HepG2 (cell line): Measurements from ENCODE around the gene OSR1. TPM values are rescaled to one million over a fixed set of nuclear protein-coding genes. Genes with fewer than 3 reads are reported as not detected.

Source experiments
- AHR ChIP-seq: IDR thresholded peaks from 2 replicates; pipeline ENCODE4 v1.6.1; 2018; ENCODE audit warnings: missing genetic modification reagents, missing compliant biosample characterization
- BCL6 ChIP-seq: IDR thresholded peaks from 2 replicates; pipeline ENCODE4 v1.6.1; 2016; ENCODE audit warnings: missing genetic modification reagents, missing compliant biosample characterization
- CBX5 ChIP-seq: sonication (generic); formaldehyde crosslinking; IDR thresholded peaks from 2 replicates; pipeline ENCODE4 v1.4.0; 2020; ENCODE audit warnings: missing genetic modification reagents, borderline replicate concordance
- CEBPB ChIP-seq: IDR thresholded peaks from 2 replicates; pipeline ENCODE4 v1.6.1; 2011; ENCODE audit warnings: low read depth, low read length, improper control_type of control experiment, borderline replicate concordance
- GLI4 ChIP-seq: sonication (generic); formaldehyde crosslinking; IDR thresholded peaks from 2 replicates; pipeline ENCODE4 v1.5.1; 2020; ENCODE audit warnings: missing genetic modification reagents, mild to moderate bottlenecking, moderate library complexity, borderline replicate concordance
- HNRNPLL ChIP-seq: fragments of 200-400 bp; formaldehyde crosslinking; IDR thresholded peaks from 2 replicates; pipeline ENCODE4 v1.6.1; 2017; ENCODE audit warnings: mild to moderate bottlenecking, low read depth, low read length; ENCODE audit not compliant: poor library complexity, severe bottlenecking
- JARID2 ChIP-seq: sonication (generic); formaldehyde crosslinking; IDR thresholded peaks from 2 replicates; pipeline ENCODE4 v1.8.1; 2023; ENCODE audit warnings: missing genetic modification reagents, inconsistent platforms; ENCODE audit not compliant: insufficient replicate concordance
- KDM2A ChIP-seq: sonication (generic); formaldehyde crosslinking; IDR thresholded peaks from 2 replicates; pipeline ENCODE4 v1.4.0; 2020; ENCODE audit warnings: low read depth, missing genetic modification reagents, borderline replicate concordance
- MATR3 ChIP-seq: sonication (generic); formaldehyde crosslinking; IDR thresholded peaks from 2 replicates; pipeline ENCODE4 v1.4.0; 2020; ENCODE audit warnings: missing genetic modification reagents
- MAX ChIP-seq: IDR thresholded peaks from 2 replicates; pipeline ENCODE4 v1.6.1; 2012; ENCODE audit warnings: inconsistent platforms
- MEF2D ChIP-seq: sonication (generic); formaldehyde crosslinking; IDR thresholded peaks from 2 replicates; pipeline ENCODE4 v1.5.1; 2020; ENCODE audit warnings: mild to moderate bottlenecking, missing genetic modification reagents
- MIER2 ChIP-seq: IDR thresholded peaks from 2 replicates; pipeline ENCODE4 v1.6.1; 2016; ENCODE audit warnings: missing biosample characterization, missing genetic modification reagents
- MTF2 ChIP-seq: sonication (generic); formaldehyde crosslinking; IDR thresholded peaks from 2 replicates; pipeline ENCODE4 v1.5.0; 2020; ENCODE audit warnings: missing genetic modification reagents, borderline replicate concordance
- NR2F6 ChIP-seq, 2 experiments: IDR thresholded peaks; 2 replicates each; pipeline ENCODE4 v1.6.1; 2016; ENCODE audit warnings: antibody characterized with exemption in 1 of 2, mild to moderate bottlenecking in 1 of 2
- RAD21 ChIP-seq: fragments of 450-650 bp; formaldehyde crosslinking; IDR thresholded peaks from 2 replicates; pipeline ENCODE4 v1.5.0; 2020; ENCODE audit warnings: mild to moderate bottlenecking
- SMAD9 ChIP-seq: sonication (generic); formaldehyde crosslinking; IDR thresholded peaks from 2 replicates; pipeline ENCODE4 v1.5.1; 2020; ENCODE audit warnings: mild to moderate bottlenecking, missing genetic modification reagents
- SOX5 ChIP-seq: IDR thresholded peaks from 2 replicates; pipeline ENCODE4 v1.6.1; 2016; ENCODE audit warnings: borderline replicate concordance
- TAF1 ChIP-seq: sonication (generic); formaldehyde crosslinking; IDR thresholded peaks from 2 replicates; pipeline ENCODE4 v1.4.0; 2020; ENCODE audit warnings: missing genetic modification reagents
- TSC22D2 ChIP-seq: sonication (generic); formaldehyde crosslinking; IDR thresholded peaks from 2 replicates; pipeline ENCODE4 v1.5.1; 2020; ENCODE audit warnings: missing genetic modification reagents, mild to moderate bottlenecking, borderline replicate concordance
- ZNF607 ChIP-seq: sonication (generic); formaldehyde crosslinking; IDR thresholded peaks from 2 replicates; pipeline ENCODE4 v1.5.1; 2020; ENCODE audit warnings: missing genetic modification reagents, mild to moderate bottlenecking, borderline replicate concordance
- ZNF703 ChIP-seq: sonication (generic); formaldehyde crosslinking; IDR thresholded peaks from 2 replicates; pipeline ENCODE4 v1.5.1; 2020; ENCODE audit warnings: missing genetic modification reagents, mild to moderate bottlenecking, moderate library complexity, borderline replicate concordance
- ZNF746 ChIP-seq: sonication (generic); formaldehyde crosslinking; IDR thresholded peaks from 2 replicates; pipeline ENCODE4 v1.8.0; 2022; ENCODE audit warnings: mild to moderate bottlenecking, missing genetic modification reagents
- ZNF800 ChIP-seq: sonication (generic); formaldehyde crosslinking; IDR thresholded peaks from 2 replicates; pipeline ENCODE4 v1.4.0; 2020; ENCODE audit warnings: missing genetic modification reagents
- ZSCAN21 ChIP-seq: sonication (generic); formaldehyde crosslinking; IDR thresholded peaks from 2 replicates; pipeline ENCODE4 v1.8.0; 2022; ENCODE audit warnings: mild to moderate bottlenecking, missing genetic modification reagents, moderate library complexity, borderline replicate concordance
- polyA plus RNA-seq, 8 experiments: library from polyadenylated mRNA; depleted of rRNA in 3 of 8; stranded (reverse) in 7 of 8; unstranded in 1 of 8; fragments of >200 nt; fragmentation: Illumina TruSeq in 4 of 8; extraction: Trizol in 4 of 8; gene quantifications; 2 replicates each; pipeline versions ENCODE4 v1.2.1 to v1.2.3, GENCODE V29; 2011 to 2016; ENCODE audit warnings: low read depth in 4 of 8, missing spikeins in 1 of 8, mixed read lengths in 1 of 8; ENCODE audit not compliant: insufficient read depth in 1 of 8
- total RNA-seq, 5 experiments: library from RNA; depleted of rRNA; stranded (reverse); fragments of >200 nt; fragmentation: Illumina TruSeq; extraction: Trizol; gene quantifications; 2 replicates each; pipeline ENCODE4 v1.2.3, GENCODE V29; 2016; ENCODE audit warnings: low read depth in 1 of 5
- TF ChIP-seq, protein P1 (sequence below): sonication (generic); formaldehyde crosslinking; IDR thresholded peaks from 2 replicates; pipeline ENCODE4 v1.8.0; 2022; ENCODE audit warnings: mild to moderate bottlenecking, missing genetic modification reagents, borderline replicate concordance
- TF ChIP-seq, protein P2 (sequence below): sonication (generic); formaldehyde crosslinking; IDR thresholded peaks from 2 replicates; pipeline ENCODE4 v1.4.0; 2020; ENCODE audit warnings: missing genetic modification reagents

The OSR1 gene
- total and polyA plus RNA-seq, 2 of the 13 experiments (the other 11 are each of a cell fraction or from before 2014, with no cell fraction given) = 0.63 to 1.1 TPM

DNA sequence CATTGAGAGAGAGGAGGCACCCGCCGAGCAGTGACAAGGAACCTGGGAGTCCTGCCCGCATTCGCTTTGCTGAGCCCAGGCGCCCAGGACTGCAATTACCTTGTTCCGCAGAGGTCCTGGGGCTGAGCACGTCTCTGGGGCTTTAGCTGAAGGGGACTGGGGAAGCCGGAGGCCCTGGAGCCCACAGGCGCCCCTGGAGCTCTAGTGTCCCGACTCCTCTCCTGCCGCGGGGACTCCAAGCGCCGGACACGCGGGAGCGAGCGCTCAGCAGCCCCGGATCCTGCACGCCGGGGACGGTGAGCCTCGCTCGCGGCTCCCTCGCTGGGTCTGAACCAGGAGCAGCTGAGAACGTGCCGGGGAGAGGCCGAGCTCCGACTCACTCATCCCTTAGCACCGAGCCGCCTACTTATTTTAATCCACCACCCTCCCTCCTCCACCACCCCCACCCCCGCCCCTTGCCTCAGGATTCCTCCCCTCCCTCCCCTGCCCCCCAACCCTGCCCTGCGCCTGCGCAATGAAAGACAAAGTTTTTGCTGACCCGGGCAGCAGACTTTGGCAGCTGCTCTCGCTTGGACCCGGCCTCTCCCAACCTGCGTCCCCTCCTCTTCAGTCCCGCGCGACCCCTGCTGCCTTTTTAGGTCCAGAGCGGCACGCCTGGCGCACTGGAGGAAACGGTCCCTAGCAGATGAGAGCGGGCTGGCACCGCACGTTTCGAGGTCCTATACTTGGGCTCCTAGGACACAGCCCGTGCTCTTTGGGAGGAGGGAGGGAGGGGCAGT, at the start of gene OSR1 (continued):
- TF ChIP-seq NR2F6 (IDR thresholded peaks at IDR 0.05) (no peak), NR2F6 (CRISPR knock-in tag; IDR thresholded peaks at IDR 0.05) (no peak), AHR (CRISPR knock-in tag) (peak; percentile 34; the same call in 1 of the 2 replicates), JARID2 (CRISPR knock-in tag) (peak; percentile 4), GLI4 (CRISPR knock-in tag) (no peak), CEBPB (no peak), MEF2D (no peak), ZNF607 (CRISPR knock-in tag) (peak; percentile 64), ZNF746 (CRISPR knock-in tag) (0 out of 2 replicates have a peak, but pooled peaks have one; percentile 64), TAF1 (peak; percentile 30; the same call in 1 of the 2 replicates), ZNF800 (CRISPR knock-in tag) (peak; percentile 68), TSC22D2 (CRISPR knock-in tag) (peak; percentile 71; the same call in 1 of the 2 replicates), MTF2 (CRISPR knock-in tag) (no peak; the same call in 1 of the 2 replicates), MAX (peak; percentile 27; the same call in 1 of the 2 replicates), HNRNPLL (peak; percentile 47), ZSCAN21 (CRISPR knock-in tag) (peak; percentile 5; the same call in 1 of the 2 replicates), ZNF703 (CRISPR knock-in tag) (no peak), MIER2 (CRISPR knock-in tag) (no peak), MATR3 (no peak), KDM2A (CRISPR knock-in tag) (peak; percentile 49; the same call in 1 of the 2 replicates), RAD21 (CRISPR knock-in tag) (0 out of 2 replicates have a peak, but pooled peaks have one; percentile 4), SMAD9 (CRISPR knock-in tag) (no peak), SOX5 (CRISPR knock-in tag) (no peak), BCL6 (0 out of 2 replicates have a peak, but pooled peaks have one; percentile 10), CBX5 (CRISPR knock-in tag) (peak; percentile 44; the same call in 1 of the 2 replicates)
- TF ChIP-seq, protein P1, sequence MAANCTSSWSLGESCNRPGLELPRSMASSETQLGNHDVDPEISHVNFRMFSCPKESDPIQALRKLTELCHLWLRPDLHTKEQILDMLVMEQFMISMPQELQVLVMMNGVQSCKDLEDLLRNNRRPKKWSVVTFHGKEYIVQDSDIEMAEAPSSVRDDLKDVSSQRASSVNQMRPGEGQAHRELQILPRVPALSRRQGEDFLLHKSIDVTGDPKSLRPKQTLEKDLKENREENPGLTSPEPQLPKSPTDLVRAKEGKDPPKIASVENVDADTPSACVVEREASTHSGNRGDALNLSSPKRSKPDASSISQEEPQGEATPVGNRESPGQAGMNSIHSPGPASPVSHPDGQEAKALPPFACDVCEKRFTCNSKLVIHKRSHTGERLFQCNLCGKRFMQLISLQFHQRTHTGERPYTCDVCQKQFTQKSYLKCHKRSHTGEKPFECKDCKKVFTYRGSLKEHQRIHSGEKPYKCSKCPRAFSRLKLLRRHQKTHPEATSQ (CRISPR knock-in tag) = no peak
- TF ChIP-seq, protein P2, sequence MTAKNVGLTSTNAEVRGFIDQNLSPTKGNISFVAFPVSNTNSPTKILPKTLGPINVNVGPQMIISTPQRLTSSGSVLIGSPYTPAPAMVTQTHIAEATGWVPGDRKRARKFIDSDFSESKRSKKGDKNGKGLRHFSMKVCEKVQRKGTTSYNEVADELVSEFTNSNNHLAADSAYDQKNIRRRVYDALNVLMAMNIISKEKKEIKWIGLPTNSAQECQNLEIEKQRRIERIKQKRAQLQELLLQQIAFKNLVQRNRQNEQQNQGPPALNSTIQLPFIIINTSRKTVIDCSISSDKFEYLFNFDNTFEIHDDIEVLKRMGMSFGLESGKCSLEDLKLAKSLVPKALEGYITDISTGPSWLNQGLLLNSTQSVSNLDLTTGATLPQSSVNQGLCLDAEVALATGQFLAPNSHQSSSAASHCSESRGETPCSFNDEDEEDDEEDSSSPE (CRISPR knock-in tag) = 0 out of 2 replicates have a peak, but pooled peaks have one; percentile 19
